A549 (cell line): ENCODE measurements around the gene ACSL3. TPM values are rescaled to one million over a fixed set of nuclear protein-coding genes. Genes with fewer than 3 reads are reported as not detected.
A peak's percentile ranks its signal among the peaks of the same experiment; 100 is the strongest.

ENCODE experiments used
- ATAC-seq, 2 experiments: fragments of 200-7000 bp in 1 of 2; fragments of >200 bp in 1 of 2; cut with Nextera tagmentation in 1 of 2; cut with Tn5 transposase in 1 of 2; 3 replicates each; pipeline versions ENCODE4 v1.8.0 to v1.9.1; 2018 to 2020; ENCODE audit warnings: mild to moderate bottlenecking in 1 of 2, moderate library complexity in 1 of 2
- CTCF ChIA-PET: fragments of 300-600 bp; sonication (Branson Sonifier 250); formaldehyde crosslinking; extraction: SDS; loops from one replicate; lab custom pipeline; 2021; ENCODE audit warnings: antibody characterized with exemption, inconsistent platforms; lab: Yijun Ruan, JAX
- POLR2A ChIA-PET: fragments of 350-600 bp; formaldehyde crosslinking; extraction: SDS; loops from one replicate; lab custom pipeline; 2021; ENCODE audit warnings: antibody characterized with exemption, inconsistent platforms; lab: Yijun Ruan, JAX
- DNase-seq, 2 experiments: peaks; one replicate each; pipeline versions ENCODE4 v3.0.0 to v3.0.0-alpha.2; 2011 to 2016; ENCODE audit warnings: low read depth in 1 of 2, low spot score in 1 of 2
- FAIRE-seq: peaks from 2 replicates; lab custom pipeline; 2011; peaks lifted over from hg19 to GRCh38; lab: Jason Lieb, UNC
- H3K27ac ChIP-seq, 2 experiments: fragments of >200 bp; sonication (Bioruptor Twin); formaldehyde crosslinking; 3 replicates each; pipeline ENCODE4 v1.5.1; 2016 to 2017
- H3K4me1 ChIP-seq: fragments of >200 bp; sonication (Bioruptor Twin); formaldehyde crosslinking; 3 replicates; pipeline ENCODE4 v1.6.1; 2016
- H3K4me2 ChIP-seq: fragments of >200 bp; sonication (Bioruptor Twin); formaldehyde crosslinking; 3 replicates; pipeline ENCODE4 v1.6.1; 2016
- H3K4me3 ChIP-seq: fragments of >200 bp; sonication (Bioruptor Twin); formaldehyde crosslinking; 3 replicates; pipeline ENCODE4 v1.5.1; 2016
- H3K9me3 ChIP-seq: fragments of >200 bp; sonication (Bioruptor Twin); formaldehyde crosslinking; 3 replicates; pipeline ENCODE4 v1.6.1; 2016
- ATOH8 ChIP-seq: fragments of 250-450 bp; sonication (Bioruptor Pico); IDR thresholded peaks from 2 replicates; pipeline ENCODE4 v1.5.0; 2020; ENCODE audit warnings: low read depth, mild to moderate bottlenecking, moderate library complexity
- BCL3 ChIP-seq: fragments of >200 bp; sonication (Bioruptor Twin); formaldehyde crosslinking; IDR thresholded peaks from 3 replicates; pipeline ENCODE4 v1.6.1; 2016
- BHLHE40 ChIP-seq: IDR thresholded peaks from 2 replicates; pipeline ENCODE4 v1.6.1; 2012; ENCODE audit warnings: low read depth, low read length, inconsistent platforms
- CBX8 ChIP-seq: fragments of 200-600 bp; sonication (generic); IDR thresholded peaks from 2 replicates; pipeline ENCODE4 v1.6.1; 2016
- CEBPB ChIP-seq, 2 experiments: fragments of >200 bp in 1 of 2; sonication (Bioruptor Twin) in 1 of 2; formaldehyde crosslinking in 1 of 2; IDR thresholded peaks; 2 replicates each; pipeline ENCODE4 v1.6.1; 2012 to 2016
- EHMT2 ChIP-seq: fragments of 200-600 bp; sonication (generic); IDR thresholded peaks from 2 replicates; pipeline ENCODE4 v1.6.1; 2016; ENCODE audit warnings: antibody characterized with exemption, low read depth, mild to moderate bottlenecking, moderate library complexity
- EP300 ChIP-seq, 2 experiments: fragments of >200 bp; sonication (Bioruptor Twin); formaldehyde crosslinking; IDR thresholded peaks; 2 replicates in 1 of 2; 3 replicates in 1 of 2; pipeline ENCODE4 v1.6.1; 2016 to 2017
- FOXS1 ChIP-seq: fragments of 250-450 bp; sonication (Bioruptor Pico); IDR thresholded peaks from 2 replicates; pipeline ENCODE4 v1.5.0; 2020; ENCODE audit warnings: mild to moderate bottlenecking, moderate library complexity
- HEYL ChIP-seq: fragments of 250-450 bp; sonication (Bioruptor Pico); IDR thresholded peaks from 2 replicates; pipeline ENCODE4 v1.8.0; 2021; ENCODE audit warnings: mild to moderate bottlenecking, moderate library complexity
- HMGXB4 ChIP-seq: fragments of 250-450 bp; sonication (Bioruptor Pico); IDR thresholded peaks from 2 replicates; pipeline ENCODE4 v1.5.0; 2021; ENCODE audit warnings: mild to moderate bottlenecking, moderate library complexity, borderline replicate concordance
- HOXB13 ChIP-seq: fragments of 250-450 bp; sonication (Bioruptor Pico); IDR thresholded peaks from 2 replicates; pipeline ENCODE4 v1.5.0; 2020; ENCODE audit warnings: low read depth, mild to moderate bottlenecking, moderate library complexity
- HOXB5 ChIP-seq: fragments of 250-450 bp; sonication (Bioruptor Pico); IDR thresholded peaks from 2 replicates; pipeline ENCODE4 v1.5.0; 2020; ENCODE audit warnings: mild to moderate bottlenecking, moderate library complexity
- KDM1A ChIP-seq: fragments of 200-600 bp; sonication (generic); IDR thresholded peaks from 2 replicates; pipeline ENCODE4 v1.6.1; 2016; ENCODE audit warnings: low read depth, mild to moderate bottlenecking
- MAFK ChIP-seq: fragments of 450-650 bp; IDR thresholded peaks from 2 replicates; pipeline ENCODE4 v1.6.1; 2014; ENCODE audit not compliant: partially characterized antibody
- PBX3 ChIP-seq: IDR thresholded peaks from 2 replicates; pipeline ENCODE4 v1.6.1; 2012
- PHF8 ChIP-seq: fragments of 200-600 bp; sonication (generic); IDR thresholded peaks from 2 replicates; pipeline ENCODE4 v1.6.1; 2016; ENCODE audit warnings: low read depth, mild to moderate bottlenecking, antibody characterized with exemption, moderate library complexity, borderline replicate concordance
- RAD21 ChIP-seq, 2 experiments: fragments of >200 bp in 1 of 2; sonication (Bioruptor Twin) in 1 of 2; formaldehyde crosslinking in 1 of 2; IDR thresholded peaks in 1 of 2; conservative IDR thresholded peaks in 1 of 2; 2 replicates in 1 of 2; 3 replicates in 1 of 2; pipeline ENCODE4 v1.6.1; 2012 to 2018; ENCODE audit warnings: inconsistent platforms in 1 of 2
- RARB ChIP-seq: fragments of 250-450 bp; sonication (Bioruptor Pico); IDR thresholded peaks from 2 replicates; pipeline ENCODE4 v1.8.0; 2021; ENCODE audit warnings: mild to moderate bottlenecking, moderate library complexity
- RFX5 ChIP-seq: fragments of 450-650 bp; IDR thresholded peaks from 2 replicates; pipeline ENCODE4 v1.7.1; 2014; ENCODE audit warnings: antibody characterized with exemption, mild to moderate bottlenecking, moderate library complexity
- RNF2 ChIP-seq: fragments of 200-600 bp; sonication (generic); IDR thresholded peaks from 2 replicates; pipeline ENCODE4 v1.6.1; 2016; ENCODE audit warnings: low read depth, mild to moderate bottlenecking, antibody characterized with exemption, moderate library complexity, borderline replicate concordance
- USF2 ChIP-seq: fragments of 450-650 bp; IDR thresholded peaks from 2 replicates; pipeline ENCODE4 v1.6.1; 2014; ENCODE audit warnings: antibody characterized with exemption
- ZC3H11A ChIP-seq: fragments of 450-650 bp; IDR thresholded peaks from 2 replicates; pipeline ENCODE4 v1.6.1; 2014; ENCODE audit warnings: antibody characterized with exemption, mild to moderate bottlenecking
- ZSCAN20 ChIP-seq: fragments of 250-450 bp; sonication (Bioruptor Pico); IDR thresholded peaks from 2 replicates; pipeline ENCODE4 v1.8.0; 2022; ENCODE audit warnings: mild to moderate bottlenecking, moderate library complexity
- WGBS: methylation state at CpG from one replicate; pipeline ENCODE4 v1.1.6; 2017; ENCODE audit errors: missing lambda C conversion rate; 5-methylcytosine and 5-hydroxymethylcytosine counted together
- polyA plus RNA-seq, 4 experiments: library from polyadenylated mRNA; depleted of rRNA in 3 of 4; stranded (reverse); fragments of >200 nt; fragmentation: RNase III in 1 of 4; extraction: RNeasy Plus Mini Kit Qiagen cat#74134 plus additional on column Dnase treatment in 1 of 4; gene quantifications; 2 replicates in 3 of 4; 3 replicates in 1 of 4; pipeline ENCODE4 v1.2.3, GENCODE V29; 2011 to 2017
- TF ChIP-seq, protein P1 (sequence below): IDR thresholded peaks from 2 replicates; pipeline ENCODE4 v1.6.1; 2012; ENCODE audit warnings: low read depth, borderline replicate concordance

The ACSL3 gene
- polyA plus RNA-seq, 2 of the 4 experiments (the other 2 are of a cell fraction) = 142 to 160 TPM

- ChIA-PET POLR2A (interaction anchor here (0.6 to 3.9 kb wide), 8 partner anchors 11 to 151 kb away, joined by 3 to 43 read pairs (median 7); no protein-coding TSS in a partner anchor), CTCF (interaction anchor here (5.4 kb wide), 1 partner anchor 151 kb away, joined by 60 read pairs; no protein-coding TSS in a partner anchor)
- ATAC-seq (peak; percentile 35 to 57), DNase-seq (peak; percentile 42 to 87), FAIRE-seq (no peak)
- H3K4me2 ChIP-seq = peak overlapping the region; percentile 96
- no peaks in the 10 kb centered on the region for H3K9me3 ChIP-seq
- TF ChIP-seq PBX3 (no peak), EP300 (IDR thresholded peaks at IDR 0.05) (no peak), HOXB13 (CRISPR knock-in tag) (peak; percentile 67; the same call in 1 of the 2 replicates), ZSCAN20 (CRISPR knock-in tag) (peak; percentile 71; the same call in 1 of the 2 replicates), EHMT2 (no peak), MAFK (peak; percentile 45), CEBPB (IDR thresholded peaks at IDR 0.05) (peak in 1 of 2 experiments; percentile 42; a peak in 1 of 4 replicates), KDM1A (no peak), HEYL (CRISPR knock-in tag) (0 out of 2 replicates have a peak, but pooled peaks have one; percentile 27), ATOH8 (CRISPR knock-in tag) (0 out of 2 replicates have a peak, but pooled peaks have one; percentile 27), BCL3 (no peak), HOXB5 (peak; percentile 56; the same call in 1 of the 2 replicates), RARB (CRISPR knock-in tag) (no peak)
- H3K27ac ChIP-seq = peak overlapping the region; percentile 97 to 100
- WGBS = 9% methylated on average over 10 of the region's 10 CpGs
- peak overlapping the region; percentile 96 for H3K4me3 ChIP-seq
- H3K4me1 ChIP-seq = peaks cover 36% of the 10 kb centered on the region
Observed at GRCh38 chr2:222859786-222860612, 837 bp upstream of the ACSL3 start.

GRCh38 chr2:222861411-222862105 is 722 bp downstream of the ACSL3 start:
- POLR2A ChIA-PET = interaction anchor here (0.7 to 3.9 kb wide), 5 partner anchors 18 to 206 kb away, joined by 3 to 43 read pairs (median 7); partner anchors contain the start of gene FARSB
- TF ChIP-seq RNF2 (no peak), RFX5 (no peak), CBX8 (no peak), RARB (CRISPR knock-in tag) (no peak), EHMT2 (no peak), RAD21 (conservative IDR thresholded peaks at IDR 0.05 in 1 of 2, IDR thresholded peaks at IDR 0.05 in 1 of 2) (no peak), BHLHE40 (no peak), BCL3 (no peak), PHF8 (no peak), USF2 (no peak), ZC3H11A (no peak), MAFK (no peak), HMGXB4 (CRISPR knock-in tag) (no peak), FOXS1 (CRISPR knock-in tag) (no peak)
- TF ChIP-seq, protein P1, sequence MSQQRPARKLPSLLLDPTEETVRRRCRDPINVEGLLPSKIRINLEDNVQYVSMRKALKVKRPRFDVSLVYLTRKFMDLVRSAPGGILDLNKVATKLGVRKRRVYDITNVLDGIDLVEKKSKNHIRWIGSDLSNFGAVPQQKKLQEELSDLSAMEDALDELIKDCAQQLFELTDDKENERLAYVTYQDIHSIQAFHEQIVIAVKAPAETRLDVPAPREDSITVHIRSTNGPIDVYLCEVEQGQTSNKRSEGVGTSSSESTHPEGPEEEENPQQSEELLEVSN = no peak

More at GRCh38 chr2:222861411-222862105, 722 bp downstream of the ACSL3 start:
- CTCF ChIA-PET = interaction anchor here (0.5 to 5.4 kb wide), 26 partner anchors 7 to 171 kb away, joined by 3 to 60 read pairs (median 4); no protein-coding TSS in a partner anchor
- no peaks in the 10 kb centered on the region for H3K9me3 ChIP-seq
- peak overlapping the region; percentile 83 for H3K4me2 ChIP-seq
- DNase-seq (no peak), ATAC-seq (peak; percentile 6 to 32; a peak in 5 of 6 replicates), FAIRE-seq (no peak)
- H3K27ac ChIP-seq = peak overlapping the region; percentile 97 to 100
- H3K4me3 ChIP-seq = peak overlapping the region; percentile 96
- WGBS = 2% methylated on average over 14 of the region's 42 CpGs
- peaks cover 52% of the 10 kb centered on the region for H3K4me1 ChIP-seq
